VCaP (cell line): ENCODE measurements around the gene HES3.

Source experiments
- H3K27ac ChIP-seq: fragments of 450-650 bp; 2 replicates; pipeline ENCODE4 v1.5.1; 2017
- CTCF ChIP-seq: fragments of 450-650 bp; conservative IDR thresholded peaks from 2 replicates; pipeline ENCODE4 v1.5.1; 2017; ENCODE audit warnings: mild to moderate bottlenecking, moderate library complexity

Gene HES3

GRCh38 chr1:6222636-6223035 is 21.3 kb upstream of the HES3 start:
- no peak overlapping the region for H3K27ac ChIP-seq
- no peak for TF ChIP-seq CTCF

GRCh38 chr1:6223617-6224016 is 20.4 kb upstream of the HES3 start:
- no peak overlapping the region for H3K27ac ChIP-seq

GRCh38 chr1:6224718-6225117 is 19.3 kb upstream of the HES3 start:
- TF ChIP-seq CTCF = no peak
- H3K27ac ChIP-seq = no peak overlapping the region

More at GRCh38 chr1:6223617-6224016, 20.4 kb upstream of the HES3 start:
- no peak for TF ChIP-seq CTCF

GRCh38 chr1:6225651-6226050 is 18.3 kb upstream of the HES3 start:
- TF ChIP-seq CTCF = no peak
- no peak overlapping the region for H3K27ac ChIP-seq

GRCh38 chr1:6233376-6233775 is 10.6 kb upstream of the HES3 start:
- TF ChIP-seq CTCF = no peak
- no peak overlapping the region for H3K27ac ChIP-seq

GRCh38 chr1:6234502-6235295 is 9.3 kb upstream of the HES3 start:
- TF ChIP-seq CTCF = no peak
- peak overlapping the region; percentile 91 for H3K27ac ChIP-seq

GRCh38 chr1:6235296-6235677 is 8.7 kb upstream of the HES3 start:
- H3K27ac ChIP-seq = peak overlapping the region; percentile 91
- TF ChIP-seq CTCF = no peak
